ENCODE results near the gene MOB3B. TPM values are rescaled to one million over a fixed set of nuclear protein-coding genes. Genes with fewer than 3 reads are reported as not detected.

The MOB3B gene
- total and polyA plus RNA-seq, 10 of the 15 experiments (the other 5 are each of a cell fraction or from before 2014, with no cell fraction given), result 0.44 to 2.7 (median 0.91) TPM

DNA sequence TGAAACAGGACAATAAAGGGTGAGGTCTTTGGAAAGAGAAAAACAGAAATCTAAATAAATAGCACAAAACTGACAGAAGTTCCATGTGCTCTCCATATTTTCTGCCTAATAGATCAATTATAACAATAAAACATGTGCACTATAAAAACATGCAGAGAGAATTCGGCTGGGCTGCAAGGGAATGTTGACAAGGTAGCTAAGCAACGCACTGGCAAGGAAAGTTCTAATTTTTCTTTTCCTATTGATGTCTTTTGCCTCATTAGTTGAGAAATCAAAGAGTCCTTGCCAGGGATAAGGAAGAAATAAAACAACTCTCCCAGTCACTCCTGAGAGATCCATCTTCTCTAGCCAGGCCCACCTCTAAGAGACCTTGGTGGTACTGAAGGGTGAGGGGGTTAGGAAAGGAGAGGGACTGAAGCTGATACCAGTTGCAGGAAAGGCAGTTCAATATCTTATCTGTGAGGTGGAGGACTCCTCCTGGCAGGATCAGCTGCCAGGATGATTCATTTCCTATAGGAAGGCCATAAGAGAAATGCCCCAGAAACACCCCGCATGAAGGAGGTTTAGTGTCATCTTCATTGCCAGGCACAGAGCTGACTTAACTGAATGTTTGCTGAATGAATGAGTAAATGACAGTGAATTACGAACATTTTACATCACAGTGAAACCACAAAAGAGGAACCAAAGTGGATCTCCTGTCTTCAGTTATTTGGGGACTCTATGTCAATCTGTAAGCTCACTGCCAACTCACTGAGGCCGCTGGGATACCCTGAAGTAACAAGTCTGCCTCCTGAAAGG, 69.2 kb downstream of the MOB3B start:
- ChIA-PET POLR2A (interaction anchor here (0.9 kb wide), 1 partner anchor 29 kb away, joined by 3 read pairs; no protein-coding TSS in a partner anchor), SMC1A (ENCODE audit: uncharacterized antibody, unreplicated experiment) (interaction anchor here (0.7 to 3.4 kb wide), 21 partner anchors 9 to 341 kb away, joined by 3 to 19 read pairs (median 5); partner anchors contain the start of gene IFNK), CTCF (interaction anchor here (1.0 to 2.9 kb wide), 6 partner anchors 8 to 128 kb away, joined by 3 to 20 read pairs (median 8); partner anchors contain the start of gene MOB3B), RAD21 (ENCODE audit: unreplicated experiment) (interaction anchor here (0.7 to 2.2 kb wide), 9 partner anchors 9 to 128 kb away, joined by 3 to 9 read pairs (median 4); no protein-coding TSS in a partner anchor)
- DNase-seq (ENCODE audit: low read depth, low spot score) (peak; percentile 37), ATAC-seq (peak; percentile 96), FAIRE-seq (peak; percentile 91)
- Histone ChIP-seq H3K79me2 (ENCODE audit: control insufficient read depth, insufficient read depth, low read length) (no peaks in the 10 kb centered on the region), H2AFZ (ENCODE audit: control insufficient read depth, low read depth, low read length) (no peak overlapping the region), H3K4me1 (ENCODE audit: control insufficient read depth, insufficient read depth, low read length) (peaks cover 12% of the 10 kb centered on the region; the same call in 1 of the 2 replicates), H3K36me3 (ENCODE audit: control insufficient read depth in 2 of 2, insufficient read depth in 2 of 2, low read length in 1 of 2) (no peaks in the 10 kb centered on the region), H3K9me3 (replicated peaks; ENCODE audit: control insufficient read depth, insufficient read depth, low read length) (no peaks in the 10 kb centered on the region), H3K27ac (ENCODE audit: control insufficient read depth, insufficient read depth) (no peak overlapping the region), H4K20me1 (ENCODE audit: control insufficient read depth, insufficient read depth) (no peaks in the 10 kb centered on the region), H3K27me3 (replicated peaks in 1 of 2; ENCODE audit: control insufficient read depth in 2 of 2, insufficient read depth in 2 of 2, low read length in 1 of 2) (no peaks in the 10 kb centered on the region), H3K4me3 (no peak overlapping the region), H3K4me2 (ENCODE audit: control insufficient read depth, insufficient read depth) (0 out of 2 replicates have a peak overlapping the region, but pooled peaks have one; percentile 9), H3K9ac (ENCODE audit: control insufficient read depth, insufficient read depth, low read length) (no peak overlapping the region)
- WGBS (ENCODE audit: insufficient coverage, insufficient replicate concordance, low lambda C conversion rate, missing lambda C conversion rate), result 46% methylated on average over 5 of the region's 5 CpGs
- no TSS peak for BruUV-seq (replicated peaks)
- intact Hi-C loops (cut with micrococcal nuclease; ENCODE audit: unreplicated experiment), result loop anchor here (2.0 kb wide), 1 partner anchor 128 kb away; no protein-coding TSS in a partner anchor
- in situ Hi-C loops (cut with MboI), result no loop called here
- TF ChIP-seq NR2C2 (IDR thresholded peaks at IDR 0.05; ENCODE audit: borderline replicate concordance, control insufficient read depth, insufficient read length, low read depth) (no peak), CEBPB (IDR thresholded peaks at IDR 0.05; ENCODE audit: borderline replicate concordance in 1 of 2, low read depth in 2 of 2, low read length in 2 of 2) (no peak), IKZF2 (IDR thresholded peaks at IDR 0.05) (peak; percentile 42 to 49; a peak in 1 of 4 replicates), ATF7 (IDR thresholded peaks at IDR 0.05; ENCODE audit: low read depth) (peak; percentile 21; the same call in 1 of the 2 replicates), CREB1 (IDR thresholded peaks at IDR 0.05; ENCODE audit: low read depth) (peak; percentile 73; the same call in 1 of the 2 replicates), RBBP5 (conservative IDR thresholded peaks at IDR 0.05) (no peak), BCL11A (IDR thresholded peaks at IDR 0.05; ENCODE audit: low read depth, low read length) (no peak), BCLAF1 (IDR thresholded peaks at IDR 0.05) (no peak), IRF5 (IDR thresholded peaks at IDR 0.05; ENCODE audit: borderline replicate concordance) (no peak), BACH1 (IDR thresholded peaks at IDR 0.05; ENCODE audit: borderline replicate concordance) (no peak), RFX5 (IDR thresholded peaks at IDR 0.05; ENCODE audit: low read depth, low read length) (no peak)
- TF ChIP-seq, protein P1, sequence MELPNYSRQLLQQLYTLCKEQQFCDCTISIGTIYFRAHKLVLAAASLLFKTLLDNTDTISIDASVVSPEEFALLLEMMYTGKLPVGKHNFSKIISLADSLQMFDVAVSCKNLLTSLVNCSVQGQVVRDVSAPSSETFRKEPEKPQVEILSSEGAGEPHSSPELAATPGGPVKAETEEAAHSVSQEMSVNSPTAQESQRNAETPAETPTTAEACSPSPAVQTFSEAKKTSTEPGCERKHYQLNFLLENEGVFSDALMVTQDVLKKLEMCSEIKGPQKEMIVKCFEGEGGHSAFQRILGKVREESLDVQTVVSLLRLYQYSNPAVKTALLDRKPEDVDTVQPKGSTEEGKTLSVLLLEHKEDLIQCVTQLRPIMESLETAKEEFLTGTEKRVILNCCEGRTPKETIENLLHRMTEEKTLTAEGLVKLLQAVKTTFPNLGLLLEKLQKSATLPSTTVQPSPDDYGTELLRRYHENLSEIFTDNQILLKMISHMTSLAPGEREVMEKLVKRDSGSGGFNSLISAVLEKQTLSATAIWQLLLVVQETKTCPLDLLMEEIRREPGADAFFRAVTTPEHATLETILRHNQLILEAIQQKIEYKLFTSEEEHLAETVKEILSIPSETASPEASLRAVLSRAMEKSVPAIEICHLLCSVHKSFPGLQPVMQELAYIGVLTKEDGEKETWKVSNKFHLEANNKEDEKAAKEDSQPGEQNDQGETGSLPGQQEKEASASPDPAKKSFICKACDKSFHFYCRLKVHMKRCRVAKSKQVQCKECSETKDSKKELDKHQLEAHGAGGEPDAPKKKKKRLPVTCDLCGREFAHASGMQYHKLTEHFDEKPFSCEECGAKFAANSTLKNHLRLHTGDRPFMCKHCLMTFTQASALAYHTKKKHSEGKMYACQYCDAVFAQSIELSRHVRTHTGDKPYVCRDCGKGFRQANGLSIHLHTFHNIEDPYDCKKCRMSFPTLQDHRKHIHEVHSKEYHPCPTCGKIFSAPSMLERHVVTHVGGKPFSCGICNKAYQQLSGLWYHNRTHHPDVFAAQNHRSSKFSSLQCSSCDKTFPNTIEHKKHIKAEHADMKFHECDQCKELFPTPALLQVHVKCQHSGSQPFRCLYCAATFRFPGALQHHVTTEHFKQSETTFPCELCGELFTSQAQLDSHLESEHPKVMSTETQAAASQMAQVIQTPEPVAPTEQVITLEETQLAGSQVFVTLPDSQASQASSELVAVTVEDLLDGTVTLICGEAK (IDR thresholded peaks at IDR 0.05; ENCODE audit: borderline replicate concordance), result no peak
- TF ChIP-seq, protein P2, sequence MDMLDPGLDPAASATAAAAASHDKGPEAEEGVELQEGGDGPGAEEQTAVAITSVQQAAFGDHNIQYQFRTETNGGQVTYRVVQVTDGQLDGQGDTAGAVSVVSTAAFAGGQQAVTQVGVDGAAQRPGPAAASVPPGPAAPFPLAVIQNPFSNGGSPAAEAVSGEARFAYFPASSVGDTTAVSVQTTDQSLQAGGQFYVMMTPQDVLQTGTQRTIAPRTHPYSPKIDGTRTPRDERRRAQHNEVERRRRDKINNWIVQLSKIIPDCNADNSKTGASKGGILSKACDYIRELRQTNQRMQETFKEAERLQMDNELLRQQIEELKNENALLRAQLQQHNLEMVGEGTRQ (IDR thresholded peaks at IDR 0.05; ENCODE audit: borderline replicate concordance, low read depth, low read length), result no peak

Data from GM12878 (cell line).